GM23338 (cell line): Measurements from ENCODE around the gene TOMM40L. TPM values are rescaled to one million over a fixed set of nuclear protein-coding genes. Genes with fewer than 3 reads are reported as not detected.

Experiments
- ATAC-seq: fragments of 200-7000 bp; cut with Tn5 transposase; 3 replicates; pipeline ENCODE4 v1.9.1; 2020
- DNase-seq: peaks from one replicate; pipeline ENCODE4 v3.0.0-alpha.2; 2015; ENCODE audit warnings: low spot score
- H2AFZ ChIP-seq: fragments of 200-600 bp; sonication (generic); 2 replicates; pipeline ENCODE4 v1.8.0; 2016; ENCODE audit warnings: antibody characterized with exemption, mild to moderate bottlenecking, moderate library complexity
- H3F3A ChIP-seq: fragments of 200-600 bp; sonication (generic); replicated peaks from 2 replicates; pipeline ENCODE4 v1.8.0; 2017; ENCODE audit warnings: antibody characterized with exemption, mixed run types, low read depth
- H3K27ac ChIP-seq: fragments of 200-600 bp; sonication (generic); 2 replicates; pipeline ENCODE4 v1.6.1; 2016; ENCODE audit warnings: low read depth
- H3K27me3 ChIP-seq: fragments of 200-600 bp; sonication (generic); 2 replicates; pipeline ENCODE4 v1.8.0; 2016; ENCODE audit warnings: mild to moderate bottlenecking, mixed run types, moderate library complexity; ENCODE audit not compliant: insufficient read depth
- H3K36me3 ChIP-seq: fragments of 200-600 bp; sonication (generic); 2 replicates; pipeline ENCODE4 v1.8.0; 2016; ENCODE audit warnings: mild to moderate bottlenecking; ENCODE audit not compliant: insufficient read depth
- H3K4me1 ChIP-seq: fragments of 200-600 bp; sonication (generic); 2 replicates; pipeline ENCODE4 v1.8.0; 2016; ENCODE audit warnings: mild to moderate bottlenecking, moderate library complexity; ENCODE audit not compliant: insufficient read depth
- H3K4me2 ChIP-seq: fragments of 200-600 bp; sonication (generic); 2 replicates; pipeline ENCODE4 v1.7.1; 2017; ENCODE audit warnings: mixed run types
- H3K4me3 ChIP-seq: fragments of 200-600 bp; sonication (generic); 2 replicates; pipeline ENCODE4 v1.6.1; 2016; ENCODE audit warnings: mixed run types
- H3K79me2 ChIP-seq: fragments of 200-600 bp; sonication (generic); replicated peaks from 2 replicates; pipeline ENCODE4 v1.8.0; 2017; ENCODE audit warnings: mild to moderate bottlenecking; ENCODE audit not compliant: insufficient read depth
- H3K9me2 ChIP-seq: fragments of 200-600 bp; sonication (generic); 2 replicates; pipeline ENCODE4 v1.8.0; 2017; ENCODE audit not compliant: insufficient read depth
- H4K20me1 ChIP-seq: fragments of 200-600 bp; sonication (generic); replicated peaks from 2 replicates; pipeline ENCODE4 v1.8.0; 2017; ENCODE audit warnings: mild to moderate bottlenecking; ENCODE audit not compliant: insufficient read depth
- H3K27ac Mint-ChIP-seq: 2 replicates; pipeline ENCODE4 v1.8.0; 2020; ENCODE audit warnings: inconsistent platforms, mild to moderate bottlenecking, moderate library complexity, mixed read lengths
- H3K27me3 Mint-ChIP-seq: 3 replicates; pipeline ENCODE4 v1.8.0; 2022; ENCODE audit warnings: low read depth, mild to moderate bottlenecking, moderate library complexity, mixed read lengths, inconsistent platforms; ENCODE audit not compliant: insufficient read depth, poor library complexity
- H3K36me3 Mint-ChIP-seq: 3 replicates; pipeline ENCODE4 v1.8.0; 2021; ENCODE audit warnings: low read depth, mild to moderate bottlenecking, inconsistent platforms, moderate library complexity, mixed read lengths
- H3K4me1 Mint-ChIP-seq: 3 replicates; pipeline ENCODE4 v1.8.0; 2020; ENCODE audit warnings: mild to moderate bottlenecking, inconsistent platforms, mixed read lengths
- H3K4me3 Mint-ChIP-seq: 3 replicates; pipeline ENCODE4 v1.8.0; 2021; ENCODE audit warnings: moderate library complexity, mild to moderate bottlenecking, inconsistent platforms, mixed read lengths
- H3K9me3 Mint-ChIP-seq: 3 replicates; pipeline ENCODE4 v1.8.0; 2020; ENCODE audit warnings: moderate library complexity, mild to moderate bottlenecking, inconsistent platforms, mixed read lengths
- CREB1 ChIP-seq: fragments of 250-450 bp; sonication (Bioruptor Pico); IDR thresholded peaks from 2 replicates; pipeline ENCODE4 v1.5.0; 2020; ENCODE audit warnings: low read depth, mild to moderate bottlenecking, moderate library complexity
- CTCF ChIP-seq, 2 experiments: fragments of 200-600 bp in 1 of 2; sonication (generic) in 1 of 2; conservative IDR thresholded peaks; 2 replicates each; pipeline versions ENCODE4 v1.5.1 to v1.6.1; 2016 to 2017; ENCODE audit warnings: antibody characterized with exemption in 2 of 2, low read depth in 2 of 2, mild to moderate bottlenecking in 2 of 2, moderate library complexity in 1 of 2
- EZH2 ChIP-seq: fragments of 200-600 bp; sonication (generic); IDR thresholded peaks from one replicate; pipeline ENCODE4 v1.8.0; 2017; ENCODE audit warnings: antibody characterized with exemption, mild to moderate bottlenecking, low read depth; ENCODE audit not compliant: unreplicated experiment
- EZH2phosphoT487 ChIP-seq: fragments of 200-600 bp; sonication (generic); IDR thresholded peaks from one replicate; pipeline ENCODE4 v1.8.1; 2018; ENCODE audit warnings: antibody characterized with exemption; ENCODE audit not compliant: unreplicated experiment
- STAT1 ChIP-seq: IDR thresholded peaks from one replicate; pipeline ENCODE4 v1.6.1; 2016; ENCODE audit warnings: antibody characterized with exemption; ENCODE audit not compliant: unreplicated experiment
- ZNF114 ChIP-seq: fragments of 250-450 bp; sonication (Bioruptor Pico); IDR thresholded peaks from 2 replicates; pipeline ENCODE4 v1.5.0; 2020; ENCODE audit warnings: mild to moderate bottlenecking, moderate library complexity
- ZNF331 ChIP-seq: fragments of 250-450 bp; sonication (Bioruptor Pico); IDR thresholded peaks from 2 replicates; pipeline ENCODE4 v1.5.0; 2020; ENCODE audit warnings: low read depth, mild to moderate bottlenecking, moderate library complexity
- ZNF462 ChIP-seq: fragments of 250-450 bp; sonication (Bioruptor Pico); IDR thresholded peaks from 2 replicates; pipeline ENCODE4 v1.5.0; 2020; ENCODE audit warnings: mild to moderate bottlenecking, moderate library complexity
- polyA plus RNA-seq: library from polyadenylated mRNA; unstranded; fragments of >200 nt; fragmentation: Nextera tagmentation; extraction: Ambion mirVana; gene quantifications from 2 replicates; pipeline ENCODE4 v1.2.1, GENCODE V29; 2016
- total RNA-seq: library from RNA; depleted of rRNA; stranded (reverse); fragments of >200 nt; shearing (Covaris generic); gene quantifications from 2 replicates; pipeline ENCODE4 v1.2.3, GENCODE V29; 2014

TOMM40L gene
- total and polyA plus RNA-seq, 2 experiments from 2014 or later = 6.8 to 12.9 TPM

GRCh38 chr1:161206411-161207140 lies 19.3 kb upstream of the TOMM40L start:
- Histone ChIP-seq H3K27ac (no peak overlapping the region), H3K27me3 (no peaks in the 10 kb centered on the region), H3K4me2 (no peak overlapping the region), H3K36me3 (peaks cover 40% of the 10 kb centered on the region), H3K79me2 (peaks cover 32% of the 10 kb centered on the region), H3K4me1 (peaks cover 7% of the 10 kb centered on the region), H3K9me2 (no peaks in the 10 kb centered on the region), H3F3A (peaks cover 39% of the 10 kb centered on the region), H4K20me1 (peaks cover 9% of the 10 kb centered on the region; the same call in 1 of the 2 replicates), H2AFZ (no peak overlapping the region), H3K4me3 (no peak overlapping the region)
- ATAC-seq (no peak), DNase-seq (no peak)
- no peak for TF ChIP-seq CREB1 (CRISPR knock-in tag)
- no peak for TF ChIP-seq ZNF462
- no peak for TF ChIP-seq EZH2phosphoT487
- TF ChIP-seq CTCF (conservative IDR thresholded peaks at IDR 0.05; ENCODE audit: low read depth in 2 of 2) = no peak
- no peak for TF ChIP-seq ZNF331 (CRISPR knock-in tag)
- no peak for TF ChIP-seq EZH2
- TF ChIP-seq ZNF114 = no peak
- no peak for TF ChIP-seq STAT1
- Mint-ChIP-seq H3K9me3 (no peaks in the 10 kb centered on the region), H3K4me1 (peaks cover 18% of the 10 kb centered on the region), H3K4me3 (no peak overlapping the region), H3K27ac (no peak overlapping the region), H3K27me3 (peaks cover 1% of the 10 kb centered on the region), H3K36me3 (peaks cover 68% of the 10 kb centered on the region)
